ENCODE measurements around the gene POLR3G.

The POLR3G gene

GRCh38 chr5:90529194-90529938 is 54.7 kb downstream of the POLR3G start, which contains the start of gene LYSMD3:
TSS of gene LYSMD3 (minus strand) at chr5:90529584. CDS start at chr5:90525289, 4,295 bp downstream.
- peak; percentile 86 for ATAC-seq (ENCODE audit: low read depth)
- DNase-seq (ENCODE audit: low spot score in 2 of 2), result peak; percentile 91 to 93
- H3K27me3 Mint-ChIP-seq, result peaks cover 8% of the 10 kb centered on the region
- peaks cover 23% of the 10 kb centered on the region for H3K4me1 Mint-ChIP-seq
- H3K4me3 Mint-ChIP-seq, result peak within 1 kb of the TSS; percentile 99
- peaks cover 10% of the 10 kb centered on the region for H3K36me3 Mint-ChIP-seq
- no peaks in the 10 kb centered on the region for H3K9me3 Mint-ChIP-seq
- peak within 1 kb of the TSS; percentile 96 for H3K27ac Mint-ChIP-seq

- peaks cover 8% of the 10 kb centered on the region for H3K36me3 Mint-ChIP-seq
- peak overlapping the region; percentile 96 for H3K27ac Mint-ChIP-seq
- no peak for DNase-seq (ENCODE audit: low spot score in 2 of 2)
- peaks cover 9% of the 10 kb centered on the region for H3K27me3 Mint-ChIP-seq
- H3K9me3 Mint-ChIP-seq, result no peaks in the 10 kb centered on the region
- peak; percentile 54 for ATAC-seq (ENCODE audit: low read depth)
- H3K4me3 Mint-ChIP-seq, result peak overlapping the region; percentile 99
- H3K4me1 Mint-ChIP-seq, result peaks cover 21% of the 10 kb centered on the region
Observed at GRCh38 chr5:90529939-90530677, 55.4 kb downstream of the POLR3G start.

GRCh38 chr5:90530736-90531487 is 56.2 kb downstream of the POLR3G start:
- peak overlapping the region; percentile 99 for H3K4me3 Mint-ChIP-seq
- H3K36me3 Mint-ChIP-seq, result peaks cover 8% of the 10 kb centered on the region
- H3K27ac Mint-ChIP-seq, result no peak overlapping the region
- no peaks in the 10 kb centered on the region for H3K9me3 Mint-ChIP-seq
- no peak for DNase-seq (ENCODE audit: low spot score in 2 of 2)
- H3K27me3 Mint-ChIP-seq, result peaks cover 14% of the 10 kb centered on the region
- ATAC-seq (ENCODE audit: low read depth), result no peak
- peaks cover 21% of the 10 kb centered on the region for H3K4me1 Mint-ChIP-seq

GRCh38 chr5:90533794-90534193 is 59.1 kb downstream of the POLR3G start:
- peaks cover 15% of the 10 kb centered on the region for H3K27me3 Mint-ChIP-seq
- no peak overlapping the region for H3K4me3 Mint-ChIP-seq
- DNase-seq (ENCODE audit: low spot score in 2 of 2) (no peak), ATAC-seq (ENCODE audit: low read depth) (no peak)
- H3K9me3 Mint-ChIP-seq, result no peaks in the 10 kb centered on the region
- peaks cover 2% of the 10 kb centered on the region for H3K4me1 Mint-ChIP-seq
- no peak overlapping the region for H3K27ac Mint-ChIP-seq
- H3K36me3 Mint-ChIP-seq, result no peaks in the 10 kb centered on the region

GRCh38 chr5:90534922-90535321 is 60.3 kb downstream of the POLR3G start:
- Mint-ChIP-seq H3K4me3 (no peak overlapping the region), H3K36me3 (no peaks in the 10 kb centered on the region), H3K9me3 (no peaks in the 10 kb centered on the region), H3K27me3 (peaks cover 15% of the 10 kb centered on the region), H3K27ac (no peak overlapping the region), H3K4me1 (no peaks in the 10 kb centered on the region)
- DNase-seq (ENCODE audit: low spot score in 2 of 2) (no peak), ATAC-seq (ENCODE audit: low read depth) (no peak)

- Mint-ChIP-seq H3K27me3 (peaks cover 9% of the 10 kb centered on the region), H3K27ac (no peak overlapping the region), H3K4me1 (no peaks in the 10 kb centered on the region), H3K9me3 (no peaks in the 10 kb centered on the region), H3K4me3 (no peak overlapping the region), H3K36me3 (no peaks in the 10 kb centered on the region)
- DNase-seq (ENCODE audit: low spot score in 2 of 2), result no peak
- ATAC-seq (ENCODE audit: low read depth), result no peak
Observed at GRCh38 chr5:90542827-90543519, 68.3 kb downstream of the POLR3G start.

GRCh38 chr5:90545511-90545910 is 70.8 kb downstream of the POLR3G start:
- Mint-ChIP-seq H3K27ac (no peak overlapping the region), H3K4me3 (no peak overlapping the region), H3K27me3 (peaks cover 10% of the 10 kb centered on the region), H3K36me3 (no peaks in the 10 kb centered on the region), H3K4me1 (no peaks in the 10 kb centered on the region), H3K9me3 (no peaks in the 10 kb centered on the region)
- no peak for ATAC-seq (ENCODE audit: low read depth)
- no peak for DNase-seq (ENCODE audit: low spot score in 2 of 2)

- Mint-ChIP-seq H3K27ac (no peak overlapping the region), H3K27me3 (peaks cover 10% of the 10 kb centered on the region), H3K4me1 (no peaks in the 10 kb centered on the region), H3K9me3 (no peaks in the 10 kb centered on the region), H3K36me3 (no peaks in the 10 kb centered on the region), H3K4me3 (no peak overlapping the region)
- DNase-seq (ENCODE audit: low spot score in 2 of 2) (no peak), ATAC-seq (ENCODE audit: low read depth) (no peak)
Observed at GRCh38 chr5:90546216-90546837, 71.7 kb downstream of the POLR3G start.

- ATAC-seq (ENCODE audit: low read depth), result no peak
- H3K9me3 Mint-ChIP-seq, result no peaks in the 10 kb centered on the region
- no peak overlapping the region for H3K4me3 Mint-ChIP-seq
- no peak overlapping the region for H3K27ac Mint-ChIP-seq
- DNase-seq (ENCODE audit: low spot score in 2 of 2), result no peak
- H3K4me1 Mint-ChIP-seq, result peaks cover 4% of the 10 kb centered on the region
- no peaks in the 10 kb centered on the region for H3K36me3 Mint-ChIP-seq
- peaks cover 10% of the 10 kb centered on the region for H3K27me3 Mint-ChIP-seq
Observed at GRCh38 chr5:90547072-90547536, 72.4 kb downstream of the POLR3G start.

- peaks cover 4% of the 10 kb centered on the region for H3K4me1 Mint-ChIP-seq
- no peaks in the 10 kb centered on the region for H3K36me3 Mint-ChIP-seq
- peaks cover 12% of the 10 kb centered on the region for H3K27me3 Mint-ChIP-seq
- no peak for ATAC-seq (ENCODE audit: low read depth)
- no peak overlapping the region for H3K27ac Mint-ChIP-seq
- no peak for DNase-seq (ENCODE audit: low spot score in 2 of 2)
- no peaks in the 10 kb centered on the region for H3K9me3 Mint-ChIP-seq
- H3K4me3 Mint-ChIP-seq, result no peak overlapping the region
Observed at GRCh38 chr5:90548069-90548593, 73.5 kb downstream of the POLR3G start.

GRCh38 chr5:90549223-90549622 is 74.6 kb downstream of the POLR3G start:
- Mint-ChIP-seq H3K27ac (no peak overlapping the region), H3K4me1 (peaks cover 4% of the 10 kb centered on the region), H3K36me3 (no peaks in the 10 kb centered on the region), H3K27me3 (peaks cover 12% of the 10 kb centered on the region), H3K4me3 (no peak overlapping the region), H3K9me3 (no peaks in the 10 kb centered on the region)
- no peak for ATAC-seq (ENCODE audit: low read depth)
- DNase-seq (ENCODE audit: low spot score in 2 of 2), result no peak

- no peak for ATAC-seq (ENCODE audit: low read depth)
- no peak for DNase-seq (ENCODE audit: low spot score in 2 of 2)
- H3K27me3 Mint-ChIP-seq, result peaks cover 14% of the 10 kb centered on the region
- H3K4me3 Mint-ChIP-seq, result no peak overlapping the region
- H3K36me3 Mint-ChIP-seq, result no peaks in the 10 kb centered on the region
- no peaks in the 10 kb centered on the region for H3K9me3 Mint-ChIP-seq
- no peak overlapping the region for H3K27ac Mint-ChIP-seq
- H3K4me1 Mint-ChIP-seq, result peaks cover 4% of the 10 kb centered on the region
Observed at GRCh38 chr5:90549729-90550275, 75.1 kb downstream of the POLR3G start.

GRCh38 chr5:90550963-90551362 is 76.3 kb downstream of the POLR3G start:
- ATAC-seq (ENCODE audit: low read depth), result peak; percentile 32
- peaks cover 4% of the 10 kb centered on the region for H3K4me1 Mint-ChIP-seq
- no peaks in the 10 kb centered on the region for H3K36me3 Mint-ChIP-seq
- H3K27ac Mint-ChIP-seq, result no peak overlapping the region
- H3K4me3 Mint-ChIP-seq, result no peak overlapping the region
- H3K27me3 Mint-ChIP-seq, result peaks cover 10% of the 10 kb centered on the region
- no peaks in the 10 kb centered on the region for H3K9me3 Mint-ChIP-seq
- no peak for DNase-seq (ENCODE audit: low spot score in 2 of 2)

Data from memory B cell (primary cell).